Pons (tissue), 1 donor: ENCODE measurements around the gene CHADL.
"Not testable (repeated sequence)": the region's sequence is repeated elsewhere in the genome, so short reads cannot be mapped to it uniquely, and the experiment has no call there.

Experiments used
- DNase-seq: peaks from one replicate; pipeline ENCODE4 v3.0.0-alpha.2; 2016; ENCODE audit warnings: low spot score

The CHADL gene

GRCh38 chr22:41181349-41182241 is 59.1 kb downstream of the CHADL start:
- DNase-seq, result no peak

DNA sequence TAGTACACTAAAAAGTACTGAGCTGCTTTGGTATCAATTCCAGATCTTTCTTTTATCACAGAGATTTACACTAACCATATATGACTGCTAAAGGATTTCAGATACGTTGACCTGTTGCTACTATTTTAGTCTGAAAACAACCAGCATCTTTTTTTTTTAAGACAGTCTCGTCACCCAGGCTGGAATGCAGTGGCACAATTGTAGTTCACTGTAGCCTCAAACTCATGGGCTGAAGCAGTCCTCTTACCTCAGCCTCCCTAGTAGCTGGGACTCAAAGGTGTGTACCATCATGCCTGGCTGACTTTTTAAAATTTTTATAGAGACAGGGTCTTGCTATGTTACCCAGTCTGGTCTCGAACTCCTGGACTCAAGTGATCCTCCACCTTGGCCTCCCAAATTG is 59.8 kb downstream of the CHADL start:
- DNase-seq, result no peak

DNA sequence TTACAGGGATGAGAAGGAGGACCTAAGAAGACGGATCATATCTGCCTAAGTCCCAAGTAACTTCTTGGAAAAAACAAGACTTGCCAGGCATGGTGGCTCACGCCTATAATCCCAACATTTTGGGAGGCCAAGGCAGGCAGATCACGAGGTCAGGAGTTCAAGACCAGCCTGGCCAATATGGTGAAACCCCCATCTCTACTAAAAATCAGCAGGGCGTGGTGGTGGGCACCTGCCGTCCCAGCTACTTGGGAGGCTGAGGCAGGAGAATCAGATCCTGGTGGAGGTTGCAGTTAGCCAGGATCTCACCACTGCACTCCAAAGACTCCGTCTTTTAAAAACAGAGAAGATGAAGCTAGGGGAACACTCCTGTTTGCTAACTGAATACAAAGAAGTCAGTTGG is 60.4 kb downstream of the CHADL start:
- DNase-seq, result not testable (repeated sequence)
